ENCODE measurements around the gene CACNA1F.

The CACNA1F gene

GRCh38 chrX:49160908-49161307 is 72.2 kb downstream of the CACNA1F start:
- H3K36me3 Mint-ChIP-seq (ENCODE audit: low read depth): no peaks in the 10 kb centered on the region
- TF ChIP-seq, protein P1, sequence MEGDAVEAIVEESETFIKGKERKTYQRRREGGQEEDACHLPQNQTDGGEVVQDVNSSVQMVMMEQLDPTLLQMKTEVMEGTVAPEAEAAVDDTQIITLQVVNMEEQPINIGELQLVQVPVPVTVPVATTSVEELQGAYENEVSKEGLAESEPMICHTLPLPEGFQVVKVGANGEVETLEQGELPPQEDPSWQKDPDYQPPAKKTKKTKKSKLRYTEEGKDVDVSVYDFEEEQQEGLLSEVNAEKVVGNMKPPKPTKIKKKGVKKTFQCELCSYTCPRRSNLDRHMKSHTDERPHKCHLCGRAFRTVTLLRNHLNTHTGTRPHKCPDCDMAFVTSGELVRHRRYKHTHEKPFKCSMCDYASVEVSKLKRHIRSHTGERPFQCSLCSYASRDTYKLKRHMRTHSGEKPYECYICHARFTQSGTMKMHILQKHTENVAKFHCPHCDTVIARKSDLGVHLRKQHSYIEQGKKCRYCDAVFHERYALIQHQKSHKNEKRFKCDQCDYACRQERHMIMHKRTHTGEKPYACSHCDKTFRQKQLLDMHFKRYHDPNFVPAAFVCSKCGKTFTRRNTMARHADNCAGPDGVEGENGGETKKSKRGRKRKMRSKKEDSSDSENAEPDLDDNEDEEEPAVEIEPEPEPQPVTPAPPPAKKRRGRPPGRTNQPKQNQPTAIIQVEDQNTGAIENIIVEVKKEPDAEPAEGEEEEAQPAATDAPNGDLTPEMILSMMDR (IDR thresholded peaks at IDR 0.05; ENCODE audit: unreplicated experiment in 3 of 3): no peak

DNA sequence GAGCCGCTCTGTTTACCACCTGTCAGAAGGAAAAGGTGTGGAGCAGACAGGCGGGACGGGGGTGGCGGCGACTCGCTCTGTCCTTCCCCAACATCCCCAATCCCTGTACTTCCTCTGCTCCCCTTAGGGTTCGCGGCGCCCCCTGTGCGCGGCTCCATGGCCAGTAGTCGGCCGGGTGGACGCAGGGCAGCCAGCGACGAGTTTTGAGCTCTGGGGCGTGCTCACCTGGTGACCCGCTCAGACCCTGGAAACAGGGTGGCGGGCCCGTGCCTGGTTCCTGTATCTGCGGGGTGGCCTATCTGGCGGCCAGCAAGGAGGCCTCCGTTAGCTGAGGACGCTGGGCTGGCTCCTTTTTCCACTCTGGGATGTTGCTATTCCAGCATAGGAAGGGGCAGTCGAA is 75.9 kb downstream of the CACNA1F start:
- TF ChIP-seq, protein P1 (IDR thresholded peaks at IDR 0.05; ENCODE audit: unreplicated experiment in 3 of 3): no peak
- peak overlapping the region in 2 of 3 experiments; percentile 40 to 60 for H3K27ac Mint-ChIP-seq
- H3K27me3 Mint-ChIP-seq (ENCODE audit: low read depth): peaks cover 18% of the 10 kb centered on the region
- H3K36me3 Mint-ChIP-seq (ENCODE audit: low read depth): no peaks in the 10 kb centered on the region
- no peaks in the 10 kb centered on the region for H3K4me1 Mint-ChIP-seq
- H3K9me3 Mint-ChIP-seq: peaks cover 9% of the 10 kb centered on the region
- peak overlapping the region; percentile 61 to 66 (median 63) for H3K4me3 Mint-ChIP-seq

More at GRCh38 chrX:49160908-49161307, 72.2 kb downstream of the CACNA1F start:
- no peak overlapping the region for H3K4me3 Mint-ChIP-seq
- peaks cover 3% of the 10 kb centered on the region for H3K9me3 Mint-ChIP-seq
- peaks cover 6% of the 10 kb centered on the region for H3K4me1 Mint-ChIP-seq
- no peak overlapping the region for H3K27ac Mint-ChIP-seq
- peaks cover 22% of the 10 kb centered on the region for H3K27me3 Mint-ChIP-seq (ENCODE audit: low read depth)

DNA sequence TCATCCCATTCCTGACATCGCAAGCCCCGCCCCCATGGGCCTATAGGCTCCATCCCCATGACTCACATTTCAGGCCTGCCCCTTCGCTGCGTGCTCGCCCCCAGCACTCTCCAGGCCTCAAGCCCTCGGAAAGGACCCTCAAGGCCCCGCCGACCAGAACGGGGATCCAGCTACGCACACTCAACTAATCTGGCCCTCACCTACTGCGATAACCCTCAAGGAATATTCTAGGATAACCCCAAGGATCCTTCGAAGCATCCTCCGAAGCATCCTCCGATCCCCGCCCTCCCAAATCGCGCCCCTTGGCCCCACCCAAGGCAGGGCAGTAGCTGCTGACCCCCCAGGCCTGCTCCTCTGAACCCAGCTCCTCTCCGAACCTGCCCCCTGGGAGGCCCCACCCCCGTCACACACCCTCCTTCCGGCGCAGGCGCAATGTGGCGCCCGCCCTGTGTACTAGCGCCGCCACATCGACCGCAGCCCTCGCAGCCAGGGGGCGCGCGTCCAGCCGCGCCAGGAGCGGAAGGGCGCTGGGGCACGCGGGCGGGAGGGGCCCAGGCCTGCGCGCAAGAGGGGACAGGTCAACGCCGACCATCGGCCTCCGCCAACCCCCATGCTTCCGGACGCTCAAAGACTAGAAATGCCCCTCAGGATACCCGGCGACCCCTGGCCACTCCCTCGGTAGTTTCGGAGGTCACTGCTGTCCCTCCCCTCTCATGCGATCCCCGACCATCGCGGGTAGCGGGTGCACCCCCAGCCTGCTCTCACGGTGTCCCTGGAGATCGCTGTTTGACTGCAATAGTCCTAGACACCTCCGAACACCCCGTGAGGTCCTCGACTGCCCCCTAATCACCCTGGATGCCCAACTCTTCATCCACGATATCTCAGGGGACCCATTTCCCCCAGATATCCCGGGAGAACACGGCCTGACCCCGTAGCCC is 77.0 kb downstream of the CACNA1F start:
- Mint-ChIP-seq H3K36me3 (ENCODE audit: low read depth) (no peaks in the 10 kb centered on the region), H3K27ac (peak overlapping the region; percentile 98 to 100 (median 99)), H3K27me3 (ENCODE audit: low read depth) (peaks cover 13% of the 10 kb centered on the region), H3K9me3 (peaks cover 12% of the 10 kb centered on the region), H3K4me1 (no peaks in the 10 kb centered on the region), H3K4me3 (peak overlapping the region; percentile 81 to 92 (median 84))
- TF ChIP-seq, protein P1 (IDR thresholded peaks at IDR 0.05; ENCODE audit: unreplicated experiment in 3 of 3): peak; percentile 59 to 70 (median 64)

- Mint-ChIP-seq H3K27me3 (ENCODE audit: low read depth) (peaks cover 13% of the 10 kb centered on the region), H3K4me3 (peak overlapping the region; percentile 81 to 92 (median 84)), H3K9me3 (peaks cover 15% of the 10 kb centered on the region), H3K36me3 (ENCODE audit: low read depth) (no peaks in the 10 kb centered on the region), H3K27ac (peak overlapping the region; percentile 98 to 100 (median 99)), H3K4me1 (no peaks in the 10 kb centered on the region)
- TF ChIP-seq, protein P1 (IDR thresholded peaks at IDR 0.05; ENCODE audit: unreplicated experiment in 3 of 3): no peak
These were observed 77.8 kb downstream of the CACNA1F start for GRCh38 chrX:49155243-49155899.

Data from nephron (organoid).